WTC11 (cell line): ENCODE data around the gene ODAD3. TPM values are rescaled to one million over a fixed set of nuclear protein-coding genes. Genes with fewer than 3 reads are reported as not detected.

Source experiments
- ATAC-seq: fragments of 200-7000 bp; cut with Tn5 transposase; 2 replicates; pipeline ENCODE4 v1.10.0; 2021; ENCODE audit warnings: mild to moderate bottlenecking, moderate library complexity
- CTCF ChIA-PET: fragments of 300-600 bp; sonication (Branson Sonifier 250); formaldehyde crosslinking; loops from one replicate; lab custom pipeline; 2021; ENCODE audit warnings: antibody characterized with exemption; lab: Charles Lee
- POLR2A ChIA-PET: fragments of 350-600 bp; sonication (Branson Sonifier 250); formaldehyde crosslinking; loops from one replicate; lab custom pipeline; 2021; ENCODE audit warnings: antibody characterized with exemption; lab: Charles Lee
- DNase-seq: peaks from one replicate; pipeline ENCODE4 v3.0.0; 2021; ENCODE audit warnings: low spot score
- H3K27ac Mint-ChIP-seq: 2 replicates; pipeline ENCODE4 v1.8.0; 2021; ENCODE audit warnings: mixed read lengths
- H3K27me3 Mint-ChIP-seq: 2 replicates; pipeline ENCODE4 v1.8.0; 2021; ENCODE audit warnings: low read depth, mild to moderate bottlenecking, moderate library complexity, mixed read lengths
- H3K36me3 Mint-ChIP-seq: 2 replicates; pipeline ENCODE4 v1.8.0; 2021; ENCODE audit warnings: mixed read lengths
- H3K4me1 Mint-ChIP-seq: 2 replicates; pipeline ENCODE4 v1.8.0; 2022; ENCODE audit warnings: mixed read lengths
- H3K4me3 Mint-ChIP-seq: 2 replicates; pipeline ENCODE4 v1.8.0; 2021; ENCODE audit warnings: mild to moderate bottlenecking, moderate library complexity, mixed read lengths
- H3K9me3 Mint-ChIP-seq: 2 replicates; pipeline ENCODE4 v1.8.0; 2021; ENCODE audit warnings: mixed read lengths
- CREM ChIP-seq: sonication (generic); formaldehyde crosslinking; IDR thresholded peaks from 2 replicates; pipeline ENCODE4 v1.8.1; 2022; ENCODE audit warnings: mild to moderate bottlenecking, missing genetic modification reagents, moderate library complexity
- MYBL2 ChIP-seq: sonication (generic); formaldehyde crosslinking; IDR thresholded peaks from 2 replicates; pipeline ENCODE4 v1.8.1; 2023; ENCODE audit warnings: mild to moderate bottlenecking, moderate library complexity, missing genetic modification reagents
- NFATC4 ChIP-seq: fragments of 250-450 bp; sonication (Bioruptor Pico); IDR thresholded peaks from 2 replicates; pipeline ENCODE4 v1.9.0; 2021; ENCODE audit warnings: mild to moderate bottlenecking
- NFE2L1 ChIP-seq: sonication (generic); formaldehyde crosslinking; IDR thresholded peaks from 2 replicates; pipeline ENCODE4 v1.8.1; 2023; ENCODE audit warnings: missing genetic modification reagents
- NR2C2 ChIP-seq: sonication (generic); formaldehyde crosslinking; IDR thresholded peaks from 2 replicates; pipeline ENCODE4 v1.8.0; 2022; ENCODE audit warnings: mild to moderate bottlenecking, missing genetic modification reagents
- OVOL2 ChIP-seq: fragments of 250-450 bp; sonication (Bioruptor Pico); IDR thresholded peaks from 2 replicates; pipeline ENCODE4 v1.9.0; 2021; ENCODE audit warnings: mild to moderate bottlenecking, borderline replicate concordance
- SP1 ChIP-seq: sonication (generic); formaldehyde crosslinking; conservative IDR thresholded peaks from 2 replicates; pipeline ENCODE4 v1.8.1; 2022; ENCODE audit warnings: missing genetic modification reagents
- ZNF138 ChIP-seq: sonication (generic); formaldehyde crosslinking; conservative IDR thresholded peaks from 2 replicates; pipeline ENCODE4 v1.8.1; 2022; ENCODE audit warnings: mild to moderate bottlenecking, moderate library complexity, missing genetic modification reagents
- ZNF232 ChIP-seq: sonication (generic); formaldehyde crosslinking; IDR thresholded peaks from 2 replicates; pipeline ENCODE4 v1.8.0; 2022; ENCODE audit warnings: mild to moderate bottlenecking, missing genetic modification reagents
- ZNF671 ChIP-seq: fragments of 250-450 bp; sonication (Bioruptor Pico); IDR thresholded peaks from 2 replicates; pipeline ENCODE4 v1.8.0; 2021; ENCODE audit warnings: mild to moderate bottlenecking
- total RNA-seq: library from RNA; stranded (reverse); gene quantifications from 3 replicates; pipeline ENCODE4 v1.2.3, GENCODE V29; 2021
- TF ChIP-seq, protein P1 (sequence below): sonication (generic); formaldehyde crosslinking; IDR thresholded peaks from 2 replicates; pipeline ENCODE4 v1.8.0; 2022; ENCODE audit warnings: mild to moderate bottlenecking, missing genetic modification reagents
- TF ChIP-seq, protein P2 (sequence below): fragments of 250-450 bp; sonication (Bioruptor Pico); conservative IDR thresholded peaks from 2 replicates; pipeline ENCODE4 v1.9.0; 2021; ENCODE audit warnings: mild to moderate bottlenecking
- TF ChIP-seq, protein P3 (sequence below): fragments of 250-450 bp; sonication (Bioruptor Pico); IDR thresholded peaks from 2 replicates; pipeline ENCODE4 v2.1.2; 2022; ENCODE audit warnings: mild to moderate bottlenecking, moderate library complexity
- TF ChIP-seq, protein P4 (sequence below): sonication (generic); formaldehyde crosslinking; IDR thresholded peaks from 2 replicates; pipeline ENCODE4 v1.8.1; 2022; ENCODE audit warnings: missing genetic modification reagents, borderline replicate concordance
- TF ChIP-seq, protein P5 (sequence below): sonication (generic); formaldehyde crosslinking; IDR thresholded peaks from 2 replicates; pipeline ENCODE4 v1.8.0; 2022; ENCODE audit warnings: mild to moderate bottlenecking, missing genetic modification reagents
- TF ChIP-seq, protein P6 (sequence below): sonication (generic); formaldehyde crosslinking; conservative IDR thresholded peaks from 2 replicates; pipeline ENCODE4 v1.8.1; 2022; ENCODE audit warnings: mild to moderate bottlenecking, missing genetic modification reagents
- TF ChIP-seq, protein P7 (sequence below): sonication (generic); formaldehyde crosslinking; IDR thresholded peaks from 2 replicates; pipeline ENCODE4 v1.8.0; 2022; ENCODE audit warnings: mild to moderate bottlenecking, missing genetic modification reagents
- TF ChIP-seq, protein P8 (sequence below): fragments of 250-450 bp; sonication (Bioruptor Pico); IDR thresholded peaks from 2 replicates; pipeline ENCODE4 v1.8.0; 2021; ENCODE audit warnings: mild to moderate bottlenecking

Gene ODAD3
- total RNA-seq, 1 experiment from 2014 or later: 4.1 TPM

DNA sequence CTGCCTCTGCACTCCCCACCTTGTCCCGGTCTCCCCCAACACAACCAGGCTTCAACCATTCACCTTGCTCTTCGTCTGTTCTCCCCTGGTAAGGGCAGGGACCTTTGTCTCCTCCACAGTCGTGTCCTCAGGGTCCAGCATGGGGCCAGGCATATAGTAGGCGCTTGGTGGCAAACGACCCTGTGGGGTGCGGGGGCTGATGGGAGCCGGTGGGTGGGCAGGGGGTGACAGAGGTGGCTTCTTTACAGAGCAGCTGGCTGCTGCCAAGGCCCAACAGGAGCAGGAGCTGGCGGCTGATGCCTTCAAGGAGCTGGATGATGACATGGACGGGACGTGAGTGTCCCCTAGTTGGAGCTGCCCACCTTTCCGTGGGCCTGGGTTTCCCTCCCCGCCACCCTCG is 10.2 kb upstream of the ODAD3 start:
- Mint-ChIP-seq H3K36me3 (peaks cover 23% of the 10 kb centered on the region), H3K4me1 (peaks cover 2% of the 10 kb centered on the region; the same call in 1 of the 2 replicates), H3K27me3 (no peaks in the 10 kb centered on the region), H3K27ac (no peak overlapping the region), H3K4me3 (no peak overlapping the region), H3K9me3 (no peaks in the 10 kb centered on the region)
- POLR2A ChIA-PET: interaction anchor here (0.9 kb wide), 1 partner anchor 27 kb away, joined by 6 read pairs; no protein-coding TSS in a partner anchor
- CTCF ChIA-PET: interaction anchor here (0.5 to 6.5 kb wide), 7 partner anchors 10 to 246 kb away, joined by 3 to 103 read pairs (median 9); partner anchors contain the start of genes EPOR, ODAD3, PRKCSH and SWSAP1
- DNase-seq (no peak), ATAC-seq (no peak)
- TF ChIP-seq, protein P1, sequence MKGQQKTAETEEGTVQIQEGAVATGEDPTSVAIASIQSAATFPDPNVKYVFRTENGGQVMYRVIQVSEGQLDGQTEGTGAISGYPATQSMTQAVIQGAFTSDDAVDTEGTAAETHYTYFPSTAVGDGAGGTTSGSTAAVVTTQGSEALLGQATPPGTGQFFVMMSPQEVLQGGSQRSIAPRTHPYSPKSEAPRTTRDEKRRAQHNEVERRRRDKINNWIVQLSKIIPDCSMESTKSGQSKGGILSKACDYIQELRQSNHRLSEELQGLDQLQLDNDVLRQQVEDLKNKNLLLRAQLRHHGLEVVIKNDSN (CRISPR knock-in tag): no peak
- TF ChIP-seq OVOL2 (CRISPR knock-in tag) (no peak), NFE2L1 (CRISPR knock-in tag) (no peak), ZNF232 (no peak), SP1 (no peak), NR2C2 (CRISPR knock-in tag) (no peak), CREM (CRISPR knock-in tag) (no peak)
- TF ChIP-seq, protein P2, sequence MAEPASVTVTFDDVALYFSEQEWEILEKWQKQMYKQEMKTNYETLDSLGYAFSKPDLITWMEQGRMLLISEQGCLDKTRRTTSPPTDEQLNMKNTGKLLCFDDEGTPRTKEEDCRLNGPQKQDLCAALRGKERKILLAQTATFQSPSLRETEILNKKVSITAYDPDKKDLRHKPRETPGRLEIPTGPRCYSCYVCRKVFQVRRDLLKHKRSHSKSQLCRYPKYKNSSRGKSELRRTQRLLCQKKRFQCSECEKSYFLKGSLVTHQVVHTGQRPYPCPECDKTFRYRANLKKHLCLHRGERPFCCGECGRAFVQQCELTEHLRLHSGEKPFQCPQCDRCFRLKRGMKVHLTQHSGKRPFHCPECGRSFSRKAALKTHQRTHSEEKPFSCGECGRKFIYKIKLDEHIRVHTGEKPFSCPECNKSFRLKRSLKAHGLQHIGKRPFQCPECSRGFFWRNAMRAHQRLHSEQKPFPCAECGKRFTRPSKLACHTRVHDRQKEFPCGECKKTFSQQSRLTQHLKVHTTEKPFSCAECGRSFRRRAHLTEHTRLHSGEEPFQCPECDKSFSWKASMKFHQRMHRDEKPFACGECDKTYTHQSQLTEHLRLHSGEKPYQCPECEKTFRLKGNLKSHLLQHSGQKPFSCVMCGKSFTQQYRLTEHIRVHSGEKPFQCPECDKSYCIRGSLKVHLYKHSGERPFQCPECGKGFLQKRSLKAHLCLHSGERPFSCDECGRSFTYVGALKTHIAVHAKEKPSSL: no peak
- TF ChIP-seq, protein P3, sequence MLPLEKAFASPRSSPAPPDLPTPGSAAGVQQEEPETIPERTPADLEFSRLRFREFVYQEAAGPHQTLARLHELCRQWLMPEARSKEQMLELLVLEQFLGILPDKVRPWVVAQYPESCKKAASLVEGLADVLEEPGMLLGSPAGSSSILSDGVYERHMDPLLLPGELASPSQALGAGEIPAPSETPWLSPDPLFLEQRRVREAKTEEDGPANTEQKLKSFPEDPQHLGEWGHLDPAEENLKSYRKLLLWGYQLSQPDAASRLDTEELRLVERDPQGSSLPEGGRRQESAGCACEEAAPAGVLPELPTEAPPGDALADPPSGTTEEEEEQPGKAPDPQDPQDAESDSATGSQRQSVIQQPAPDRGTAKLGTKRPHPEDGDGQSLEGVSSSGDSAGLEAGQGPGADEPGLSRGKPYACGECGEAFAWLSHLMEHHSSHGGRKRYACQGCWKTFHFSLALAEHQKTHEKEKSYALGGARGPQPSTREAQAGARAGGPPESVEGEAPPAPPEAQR (CRISPR knock-in tag): no peak
- TF ChIP-seq, protein P4, sequence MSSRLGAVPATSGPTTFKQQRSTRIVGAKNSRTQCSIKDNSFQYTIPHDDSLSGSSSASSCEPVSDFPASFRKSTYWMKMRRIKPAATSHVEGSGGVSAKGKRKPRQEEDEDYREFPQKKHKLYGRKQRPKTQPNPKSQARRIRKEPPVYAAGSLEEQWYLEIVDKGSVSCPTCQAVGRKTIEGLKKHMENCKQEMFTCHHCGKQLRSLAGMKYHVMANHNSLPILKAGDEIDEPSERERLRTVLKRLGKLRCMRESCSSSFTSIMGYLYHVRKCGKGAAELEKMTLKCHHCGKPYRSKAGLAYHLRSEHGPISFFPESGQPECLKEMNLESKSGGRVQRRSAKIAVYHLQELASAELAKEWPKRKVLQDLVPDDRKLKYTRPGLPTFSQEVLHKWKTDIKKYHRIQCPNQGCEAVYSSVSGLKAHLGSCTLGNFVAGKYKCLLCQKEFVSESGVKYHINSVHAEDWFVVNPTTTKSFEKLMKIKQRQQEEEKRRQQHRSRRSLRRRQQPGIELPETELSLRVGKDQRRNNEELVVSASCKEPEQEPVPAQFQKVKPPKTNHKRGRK (CRISPR knock-in tag): no peak

DNA sequence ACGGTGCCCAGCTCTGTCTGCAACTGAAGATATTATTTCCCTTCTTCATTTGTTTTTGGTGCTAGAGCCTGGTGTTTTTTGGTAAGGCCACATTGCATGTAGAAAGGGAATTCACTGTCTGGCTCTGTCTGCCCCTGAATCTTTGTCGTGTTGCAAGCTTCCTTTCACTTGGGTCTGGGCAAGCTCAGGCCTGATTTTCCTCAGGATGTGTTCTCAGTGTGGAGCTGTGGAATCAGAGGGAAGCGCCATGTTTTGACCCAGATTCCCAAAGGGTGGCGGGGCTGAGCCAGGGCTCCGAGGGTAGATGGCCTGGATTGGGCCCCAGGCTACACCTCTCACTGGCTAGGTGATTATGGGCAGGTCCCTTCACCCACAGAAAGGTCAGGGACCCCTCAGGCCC is 9.1 kb upstream of the ODAD3 start:
- ATAC-seq (no peak), DNase-seq (no peak)
- TF ChIP-seq, protein P5, sequence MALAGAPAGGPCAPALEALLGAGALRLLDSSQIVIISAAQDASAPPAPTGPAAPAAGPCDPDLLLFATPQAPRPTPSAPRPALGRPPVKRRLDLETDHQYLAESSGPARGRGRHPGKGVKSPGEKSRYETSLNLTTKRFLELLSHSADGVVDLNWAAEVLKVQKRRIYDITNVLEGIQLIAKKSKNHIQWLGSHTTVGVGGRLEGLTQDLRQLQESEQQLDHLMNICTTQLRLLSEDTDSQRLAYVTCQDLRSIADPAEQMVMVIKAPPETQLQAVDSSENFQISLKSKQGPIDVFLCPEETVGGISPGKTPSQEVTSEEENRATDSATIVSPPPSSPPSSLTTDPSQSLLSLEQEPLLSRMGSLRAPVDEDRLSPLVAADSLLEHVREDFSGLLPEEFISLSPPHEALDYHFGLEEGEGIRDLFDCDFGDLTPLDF (CRISPR knock-in tag): no peak
- TF ChIP-seq, protein P6, sequence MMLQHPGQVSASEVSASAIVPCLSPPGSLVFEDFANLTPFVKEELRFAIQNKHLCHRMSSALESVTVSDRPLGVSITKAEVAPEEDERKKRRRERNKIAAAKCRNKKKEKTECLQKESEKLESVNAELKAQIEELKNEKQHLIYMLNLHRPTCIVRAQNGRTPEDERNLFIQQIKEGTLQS (CRISPR knock-in tag): no peak
- TF ChIP-seq NFATC4 (CRISPR knock-in tag): no peak
- TF ChIP-seq ZNF138: no peak
- TF ChIP-seq, protein P7, sequence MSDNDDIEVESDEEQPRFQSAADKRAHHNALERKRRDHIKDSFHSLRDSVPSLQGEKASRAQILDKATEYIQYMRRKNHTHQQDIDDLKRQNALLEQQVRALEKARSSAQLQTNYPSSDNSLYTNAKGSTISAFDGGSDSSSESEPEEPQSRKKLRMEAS (CRISPR knock-in tag): no peak
- TF ChIP-seq, protein P8, sequence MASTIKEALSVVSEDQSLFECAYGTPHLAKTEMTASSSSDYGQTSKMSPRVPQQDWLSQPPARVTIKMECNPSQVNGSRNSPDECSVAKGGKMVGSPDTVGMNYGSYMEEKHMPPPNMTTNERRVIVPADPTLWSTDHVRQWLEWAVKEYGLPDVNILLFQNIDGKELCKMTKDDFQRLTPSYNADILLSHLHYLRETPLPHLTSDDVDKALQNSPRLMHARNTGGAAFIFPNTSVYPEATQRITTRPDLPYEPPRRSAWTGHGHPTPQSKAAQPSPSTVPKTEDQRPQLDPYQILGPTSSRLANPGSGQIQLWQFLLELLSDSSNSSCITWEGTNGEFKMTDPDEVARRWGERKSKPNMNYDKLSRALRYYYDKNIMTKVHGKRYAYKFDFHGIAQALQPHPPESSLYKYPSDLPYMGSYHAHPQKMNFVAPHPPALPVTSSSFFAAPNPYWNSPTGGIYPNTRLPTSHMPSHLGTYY: no peak
- TF ChIP-seq ZNF671 (CRISPR knock-in tag): no peak
- TF ChIP-seq MYBL2 (CRISPR knock-in tag): no peak
- POLR2A ChIA-PET: no interaction called here
- no peaks in the 10 kb centered on the region for H3K9me3 Mint-ChIP-seq
- peaks cover 2% of the 10 kb centered on the region; the same call in 1 of the 2 replicates for H3K4me1 Mint-ChIP-seq
- H3K4me3 Mint-ChIP-seq: no peak overlapping the region
- H3K36me3 Mint-ChIP-seq: peaks cover 23% of the 10 kb centered on the region
- peak overlapping the region; percentile 53; the same call in 1 of the 2 replicates for H3K27ac Mint-ChIP-seq
- no peaks in the 10 kb centered on the region for H3K27me3 Mint-ChIP-seq
- CTCF ChIA-PET: interaction anchor here (0.9 to 6.5 kb wide), 6 partner anchors 8 to 1028 kb away, joined by 3 to 103 read pairs (median 8); partner anchors contain the start of genes EPOR, ODAD3 and PRKCSH
